HG03469 (cell line): ENCODE measurements around the gene KHNYN.
A peak's percentile ranks its signal among the peaks of the same experiment; 100 is the strongest.

Experiments
- ATAC-seq: cut with Tn5 transposase; IDR thresholded peaks from one replicate; pipeline ENCODE4 v1.9.1; 2021; ENCODE audit warnings: mild to moderate bottlenecking, moderate library complexity, moderate number of reproducible peaks; ENCODE audit not compliant: unreplicated experiment

Gene KHNYN

DNA sequence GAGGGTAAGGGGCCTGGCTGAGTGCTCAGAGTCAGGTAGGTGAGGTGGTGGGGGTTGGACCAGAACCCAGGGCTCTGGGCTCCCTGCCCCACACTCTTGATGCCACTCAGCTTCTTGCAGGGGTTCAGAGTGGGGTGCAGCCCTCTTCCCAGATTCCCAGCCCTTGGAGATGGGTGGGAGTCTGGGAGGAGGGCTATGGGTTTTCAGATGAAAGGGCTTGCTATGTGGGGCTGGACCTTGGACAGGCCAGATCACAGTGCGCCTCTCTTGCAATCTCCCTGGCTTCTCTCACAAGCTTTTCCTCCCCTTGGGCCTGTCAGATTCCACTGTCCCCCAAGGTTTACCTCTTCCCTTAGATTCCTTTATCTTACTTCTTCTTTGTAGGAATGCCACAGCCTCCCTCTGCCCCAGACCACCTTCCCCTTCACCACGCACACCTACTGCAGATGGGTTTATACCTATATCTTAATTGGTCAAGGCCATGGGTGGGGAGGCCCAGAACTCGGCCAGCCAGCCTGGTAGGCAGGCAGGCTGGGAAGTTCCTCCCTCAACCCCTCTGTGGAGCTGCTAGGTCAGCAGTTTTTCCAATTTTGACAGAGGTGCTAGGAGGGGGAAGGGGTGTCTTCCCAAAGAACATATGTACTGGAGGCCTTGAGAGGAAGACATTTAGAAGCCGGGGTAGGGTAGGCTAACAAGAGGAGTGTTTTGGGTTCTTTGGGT lies 29.6 kb upstream of the KHNYN start:
- ATAC-seq: no peak

DNA sequence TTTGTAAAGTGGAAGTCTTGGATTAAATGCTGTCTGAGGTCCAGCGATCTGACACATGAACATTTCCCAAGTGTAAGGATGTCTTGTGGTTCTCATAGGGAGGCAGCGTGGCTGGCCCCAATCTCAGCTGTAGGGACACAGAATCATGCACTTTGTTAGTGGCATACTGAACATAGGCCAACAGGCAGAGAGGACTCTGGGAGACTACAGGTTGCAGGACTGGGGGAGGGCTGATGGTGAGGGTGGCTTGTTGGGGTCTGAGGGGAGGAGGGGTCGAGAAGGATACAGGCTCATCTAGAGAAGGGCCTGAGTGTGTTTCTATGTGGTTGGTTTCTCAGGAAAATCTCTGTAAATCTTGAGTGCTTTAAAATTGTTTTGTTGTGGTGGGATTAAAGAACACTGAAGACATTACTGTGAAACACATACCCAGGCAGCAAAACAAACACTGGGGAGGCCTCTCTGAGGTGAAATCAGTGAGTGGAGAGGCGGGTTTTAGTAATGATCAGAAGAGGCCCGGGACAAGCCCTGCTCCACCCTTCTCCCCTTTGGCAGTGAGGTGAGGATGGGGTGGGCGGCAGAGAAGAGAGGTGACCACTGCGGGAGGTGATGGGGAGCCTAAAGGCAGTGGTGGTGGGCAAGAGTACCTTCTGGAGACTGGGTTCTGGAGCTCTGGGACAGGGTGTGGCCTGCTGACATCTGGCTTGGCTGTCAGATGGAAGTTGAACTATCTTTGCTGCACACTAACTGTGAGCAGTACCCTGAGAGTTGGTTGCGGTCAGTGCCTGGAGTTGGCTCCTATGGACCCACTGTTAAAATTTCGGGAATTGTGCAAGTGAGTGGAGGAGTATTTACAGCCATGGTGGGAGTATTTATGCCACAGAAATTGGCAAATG lies 27.7 kb upstream of the KHNYN start:
- ATAC-seq: no peak

GRCh38 chr14:24403294-24403998 lies 26.3 kb upstream of the KHNYN start:
- ATAC-seq: no peak

- ATAC-seq: no peak
Measured at GRCh38 chr14:24404814-24405213, 24.9 kb upstream of the KHNYN start.

- ATAC-seq: no peak
Measured at GRCh38 chr14:24406416-24406815, 23.3 kb upstream of the KHNYN start.

- ATAC-seq: no peak
Measured at GRCh38 chr14:24407608-24408325, 22.0 kb upstream of the KHNYN start.

- ATAC-seq: no peak
Measured at GRCh38 chr14:24408764-24409163, 21.0 kb upstream of the KHNYN start.

GRCh38 chr14:24409192-24409591 lies 20.6 kb upstream of the KHNYN start:
- no peak for ATAC-seq

DNA sequence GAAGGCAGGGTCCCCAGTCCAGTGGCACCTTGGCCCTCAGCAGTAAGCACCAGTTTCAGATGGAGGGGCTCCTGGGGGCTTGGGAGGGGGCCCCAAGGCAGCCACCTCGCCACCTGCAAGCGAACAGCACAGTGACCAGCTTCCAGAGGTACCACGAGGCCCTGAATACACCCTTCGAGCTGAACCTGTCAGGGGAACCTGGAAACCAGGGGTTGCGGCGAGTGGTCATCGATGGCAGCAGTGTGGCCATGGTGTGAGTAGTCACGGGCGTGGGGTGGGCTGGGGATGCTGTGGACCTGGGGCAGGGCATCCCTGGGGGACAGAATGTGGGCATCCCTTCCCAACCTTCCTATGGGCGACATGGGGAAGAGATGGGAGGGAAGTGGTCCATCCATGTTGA lies 19.8 kb upstream of the KHNYN start:
- ATAC-seq: no peak

DNA sequence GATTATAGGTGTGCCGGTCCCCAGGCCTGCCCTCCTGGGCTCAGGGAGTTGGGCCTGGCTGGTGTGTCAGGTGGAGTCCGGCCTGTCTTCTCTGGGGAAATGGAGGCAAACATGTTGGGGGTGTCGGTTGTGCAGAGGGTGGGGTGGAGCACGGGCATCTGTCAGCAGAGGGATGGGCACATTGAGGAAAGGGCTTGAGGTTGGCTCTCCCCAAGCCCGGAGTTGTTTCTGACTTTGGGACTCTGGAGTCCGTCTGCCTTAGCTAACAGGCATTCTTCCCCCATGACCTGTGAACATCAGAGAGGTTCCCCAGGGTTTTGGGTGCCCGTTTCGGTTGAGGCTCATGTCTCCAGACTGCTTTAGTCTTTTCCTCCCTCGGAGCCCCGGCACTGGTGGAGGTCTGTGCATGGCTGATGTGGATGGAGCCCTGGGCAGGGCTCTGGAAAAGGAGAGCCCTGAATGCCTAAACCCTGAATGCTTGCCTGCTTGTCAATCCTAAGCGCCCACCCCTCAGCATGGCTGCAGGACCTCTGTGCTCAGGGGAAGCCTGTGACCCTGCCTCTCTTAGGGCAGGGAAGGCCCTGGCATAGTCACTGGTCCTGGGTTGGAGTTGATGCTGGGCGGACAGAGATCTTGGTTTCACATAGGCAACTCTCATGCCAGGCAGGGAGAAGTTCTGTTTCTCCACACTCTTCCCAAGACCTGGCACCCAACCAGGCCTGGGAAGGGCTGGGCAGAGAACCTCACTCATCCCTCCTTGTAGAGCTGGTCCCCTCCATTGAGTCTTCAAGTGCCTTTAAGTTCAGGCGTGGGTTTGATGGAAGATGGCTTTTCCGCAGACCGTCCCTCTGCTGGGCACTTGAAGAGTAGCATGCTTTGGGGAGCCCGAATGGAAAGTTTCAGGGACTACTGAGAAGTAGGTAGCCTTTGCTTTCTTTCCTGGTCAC lies 18.0 kb upstream of the KHNYN start:
- peak; percentile 44 for ATAC-seq

DNA sequence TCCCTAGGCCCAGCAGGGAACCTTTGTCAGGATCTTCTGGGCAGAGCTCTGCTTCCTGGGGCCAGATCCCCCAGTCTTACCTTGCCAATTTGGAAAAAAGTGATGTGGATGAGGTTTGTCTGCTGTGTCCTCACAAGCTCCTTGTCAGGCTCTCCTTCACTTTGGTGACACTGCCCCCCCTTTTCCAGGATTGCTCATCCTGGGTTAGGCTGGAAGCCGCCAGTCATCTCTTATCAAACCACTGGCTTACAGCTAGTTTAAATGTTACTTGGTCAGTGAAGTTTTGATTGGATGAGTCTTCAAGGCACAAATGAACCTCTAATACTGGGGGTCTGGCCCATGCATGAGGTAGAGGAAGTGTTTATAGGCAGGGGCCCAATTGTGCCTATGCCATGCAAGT lies 15.7 kb upstream of the KHNYN start:
- ATAC-seq: no peak

DNA sequence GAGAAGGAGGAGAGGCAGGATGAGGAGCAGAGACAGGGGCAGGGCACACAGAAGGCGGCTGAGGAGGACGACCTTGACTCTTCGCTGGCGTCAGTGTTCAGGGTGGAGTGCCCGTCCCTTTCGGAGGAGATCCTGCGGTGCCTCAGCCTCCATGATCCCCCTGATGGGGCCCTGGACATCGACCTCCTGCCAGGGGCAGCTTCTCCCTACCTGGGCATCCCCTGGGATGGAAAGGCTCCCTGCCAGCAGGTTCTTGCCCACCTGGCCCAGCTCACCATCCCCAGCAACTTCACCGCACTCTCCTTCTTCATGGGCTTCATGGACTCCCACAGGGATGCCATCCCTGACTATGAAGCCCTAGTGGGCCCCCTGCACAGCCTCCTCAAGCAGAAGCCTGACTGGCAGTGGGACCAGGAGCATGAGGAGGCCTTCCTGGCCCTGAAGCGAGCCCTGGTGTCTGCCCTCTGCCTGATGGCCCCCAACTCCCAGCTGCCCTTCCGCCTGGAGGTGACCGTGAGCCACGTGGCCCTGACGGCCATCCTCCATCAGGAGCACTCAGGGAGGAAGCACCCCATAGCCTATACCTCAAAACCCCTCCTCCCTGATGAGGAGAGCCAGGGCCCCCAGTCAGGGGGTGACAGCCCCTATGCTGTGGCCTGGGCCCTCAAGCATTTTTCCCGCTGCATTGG lies 14.9 kb upstream of the KHNYN start:
- no peak for ATAC-seq

GRCh38 chr14:24415421-24416253 lies 14.1 kb upstream of the KHNYN start:
- no peak for ATAC-seq

DNA sequence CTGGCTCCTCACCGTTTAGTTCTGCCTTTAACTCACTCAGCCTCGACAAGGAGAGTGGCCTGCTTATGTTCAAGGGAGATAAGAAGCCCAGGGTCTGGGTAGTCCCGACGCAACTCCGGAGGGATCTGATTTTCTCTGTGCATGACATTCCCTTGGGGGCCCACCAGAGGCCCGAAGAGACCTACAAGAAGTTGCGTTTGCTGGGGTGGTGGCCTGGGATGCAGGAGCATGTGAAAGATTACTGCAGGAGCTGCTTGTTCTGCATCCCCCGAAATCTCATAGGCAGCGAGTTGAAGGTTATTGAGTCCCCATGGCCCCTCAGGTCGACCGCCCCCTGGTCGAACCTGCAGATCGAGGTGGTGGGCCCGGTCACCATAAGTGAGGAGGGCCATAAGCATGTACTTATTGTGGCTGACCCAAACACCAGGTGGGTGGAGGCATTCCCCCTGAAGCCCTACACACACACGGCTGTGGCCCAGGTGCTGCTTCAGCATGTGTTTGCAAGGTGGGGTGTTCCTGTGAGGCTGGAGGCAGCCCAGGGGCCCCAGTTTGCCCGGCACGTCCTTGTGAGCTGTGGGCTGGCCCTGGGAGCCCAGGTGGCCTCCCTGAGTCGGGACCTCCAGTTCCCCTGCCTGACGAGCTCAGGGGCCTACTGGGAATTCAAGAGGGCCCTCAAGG lies 13.4 kb upstream of the KHNYN start:
- ATAC-seq: no peak

- no peak for ATAC-seq
Measured at GRCh38 chr14:24416932-24417619, 12.7 kb upstream of the KHNYN start.

DNA sequence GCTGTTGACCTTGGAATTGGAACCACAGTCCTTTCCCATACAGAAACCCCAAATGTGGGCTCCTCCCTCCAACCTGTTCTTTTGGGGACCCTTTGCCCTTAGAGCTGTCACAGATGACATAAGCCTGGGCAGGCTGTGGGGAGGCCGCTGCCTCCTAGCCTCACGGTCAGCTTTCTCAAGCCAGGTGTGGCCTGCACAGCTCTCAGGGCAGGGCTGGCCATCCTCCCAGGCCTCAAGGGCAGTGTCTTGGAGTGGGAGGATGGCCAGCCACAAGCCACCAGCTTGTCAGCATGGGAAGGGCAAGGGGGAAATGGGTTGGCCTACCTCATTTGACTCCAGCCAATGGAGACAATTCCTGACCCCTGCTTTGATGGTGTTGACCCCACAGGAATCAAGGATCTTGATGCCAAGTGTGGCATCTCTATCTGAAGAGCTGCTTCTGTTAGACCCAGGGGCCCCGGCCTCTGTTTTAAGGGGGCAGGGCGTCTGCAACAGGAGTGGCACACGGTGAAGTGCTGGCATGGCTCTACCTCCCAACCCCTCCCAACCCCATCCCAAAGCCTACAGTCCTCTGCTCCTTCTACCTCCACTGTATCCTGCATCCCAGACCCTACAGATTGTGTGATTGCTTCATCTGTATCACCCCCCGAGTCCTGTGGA lies 11.8 kb upstream of the KHNYN start:
- ATAC-seq: no peak

DNA sequence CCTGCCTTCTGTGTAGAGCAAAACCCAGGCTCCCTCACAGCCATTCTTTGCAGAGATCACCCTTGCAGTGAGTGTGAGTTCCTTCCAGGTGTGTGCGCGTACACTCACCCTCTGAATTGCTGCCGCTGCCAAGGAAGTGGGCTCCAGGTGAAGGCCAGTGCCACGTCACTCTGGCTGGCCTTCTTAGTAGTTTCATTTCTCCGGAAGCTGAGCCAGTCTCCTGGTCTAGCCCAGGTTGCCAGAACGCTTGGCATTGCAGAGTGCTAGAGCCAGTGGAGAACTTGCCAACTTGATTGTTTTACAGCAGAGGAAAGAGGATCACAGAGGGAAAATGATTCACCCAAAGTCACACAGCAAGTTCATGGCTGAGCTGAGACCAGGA lies 11.3 kb upstream of the KHNYN start:
- no peak for ATAC-seq
